HAP-1 (cell line): ENCODE measurements around the gene BNIP3.
"Not testable (repeated sequence)": the region's sequence is repeated elsewhere in the genome, so short reads cannot be mapped to it uniquely, and the experiment has no call there.

Source experiments
- DNase-seq, 2 experiments: peaks; one replicate each; pipeline ENCODE4 v3.0.0-alpha.2; 2016 to 2020; ENCODE audit warnings: low spot score in 2 of 2
- H3K27me3 ChIP-seq: fragments of 250-450 bp; sonication (Bioruptor Pico); 2 replicates; pipeline ENCODE4 v1.5.1; 2020; ENCODE audit warnings: low read depth, mild to moderate bottlenecking, moderate library complexity
- H3K36me3 ChIP-seq: fragments of 250-450 bp; sonication (Bioruptor Pico); replicated peaks from 2 replicates; pipeline ENCODE4 v1.5.1; 2020; ENCODE audit warnings: mild to moderate bottlenecking
- H3K4me1 ChIP-seq: fragments of 250-450 bp; sonication (Bioruptor Pico); 2 replicates; pipeline ENCODE4 v1.5.1; 2020; ENCODE audit warnings: mild to moderate bottlenecking
- H3K4me3 ChIP-seq: fragments of 250-450 bp; sonication (Bioruptor Pico); 2 replicates; pipeline ENCODE4 v1.5.1; 2020; ENCODE audit warnings: mild to moderate bottlenecking, moderate library complexity
- H3K9me3 ChIP-seq: fragments of 250-450 bp; sonication (Bioruptor Pico); 2 replicates; pipeline ENCODE4 v1.5.1; 2020; ENCODE audit warnings: mild to moderate bottlenecking, moderate library complexity
- in situ Hi-C: fragments of 300-500 bp; cut with MboI; formaldehyde crosslinking; loops from 3 replicates; pipeline ENCODE4 v1.14.3; 2020; ENCODE audit warnings: low sequenced_read_pairs, inconsistent platforms, mixed read lengths

Gene BNIP3

GRCh38 chr10:131919461-131919860 is 62.3 kb downstream of the BNIP3 start:
- in situ Hi-C loops, DNase-seq, H3K27me3 ChIP-seq, H3K4me3 ChIP-seq, H3K9me3 ChIP-seq, H3K36me3 ChIP-seq: not testable (repeated sequence)
- H3K4me1 ChIP-seq: peaks cover 14% of the 10 kb centered on the region
